Mammary epithelial cell (primary cell): ENCODE results near the gene GALNT12.

ENCODE experiments used
- EZH2 ChIP-seq: IDR thresholded peaks from 2 replicates; pipeline ENCODE4 v1.6.1; 2012; ENCODE audit warnings: low read length, inconsistent platforms, borderline replicate concordance
- TF ChIP-seq, protein P1 (sequence below), 2 donors: IDR thresholded peaks in 1 of 2; conservative IDR thresholded peaks in 1 of 2; 2 replicates each; pipeline ENCODE4 v1.5.1; 2011 to 2012; ENCODE audit warnings: inconsistent platforms in 2 of 2, low read length in 2 of 2, mild to moderate bottlenecking in 2 of 2, control low read depth in 1 of 2, low read depth in 1 of 2; ENCODE audit not compliant: insufficient read depth in 1 of 2; ENCODE audit errors: extremely low read depth in 1 of 2

DNA sequence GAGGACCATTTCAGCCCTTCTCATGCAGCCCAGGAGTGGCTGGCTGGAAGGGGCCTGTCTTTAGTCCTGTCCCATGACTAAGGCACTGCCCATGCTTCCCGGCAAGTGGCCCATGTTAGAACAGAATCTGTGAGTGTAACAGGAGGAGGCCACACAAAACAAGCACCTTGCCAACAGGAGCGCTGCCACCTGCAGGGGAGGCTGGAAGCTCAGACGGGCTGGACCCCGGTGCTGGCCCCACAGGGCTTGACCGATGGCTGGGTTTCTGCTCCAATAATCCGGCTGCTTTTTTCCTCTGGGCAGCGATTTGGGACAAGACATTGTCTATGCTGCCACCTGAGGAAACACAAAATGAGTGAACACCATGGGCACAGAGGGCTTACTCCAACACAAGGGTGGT is 39.6 kb upstream of the GALNT12 start:
- TF ChIP-seq, protein P1, sequence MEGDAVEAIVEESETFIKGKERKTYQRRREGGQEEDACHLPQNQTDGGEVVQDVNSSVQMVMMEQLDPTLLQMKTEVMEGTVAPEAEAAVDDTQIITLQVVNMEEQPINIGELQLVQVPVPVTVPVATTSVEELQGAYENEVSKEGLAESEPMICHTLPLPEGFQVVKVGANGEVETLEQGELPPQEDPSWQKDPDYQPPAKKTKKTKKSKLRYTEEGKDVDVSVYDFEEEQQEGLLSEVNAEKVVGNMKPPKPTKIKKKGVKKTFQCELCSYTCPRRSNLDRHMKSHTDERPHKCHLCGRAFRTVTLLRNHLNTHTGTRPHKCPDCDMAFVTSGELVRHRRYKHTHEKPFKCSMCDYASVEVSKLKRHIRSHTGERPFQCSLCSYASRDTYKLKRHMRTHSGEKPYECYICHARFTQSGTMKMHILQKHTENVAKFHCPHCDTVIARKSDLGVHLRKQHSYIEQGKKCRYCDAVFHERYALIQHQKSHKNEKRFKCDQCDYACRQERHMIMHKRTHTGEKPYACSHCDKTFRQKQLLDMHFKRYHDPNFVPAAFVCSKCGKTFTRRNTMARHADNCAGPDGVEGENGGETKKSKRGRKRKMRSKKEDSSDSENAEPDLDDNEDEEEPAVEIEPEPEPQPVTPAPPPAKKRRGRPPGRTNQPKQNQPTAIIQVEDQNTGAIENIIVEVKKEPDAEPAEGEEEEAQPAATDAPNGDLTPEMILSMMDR (conservative IDR thresholded peaks at IDR 0.05 in 1 of 2, IDR thresholded peaks at IDR 0.05 in 1 of 2; ENCODE audit: extremely low read depth in 1 of 2, insufficient read depth in 1 of 2, low read depth in 1 of 2, low read length in 2 of 2) = no peak
- TF ChIP-seq EZH2 = no peak
